Cardiac fibroblast (primary cell): ENCODE measurements around the gene ZNF682.
"Not testable (repeated sequence)": the region's sequence is repeated elsewhere in the genome, so short reads cannot be mapped to it uniquely, and the experiment has no call there.

Experiments used
- DNase-seq, 2 donors: peaks; one replicate each; pipeline versions ENCODE4 v3.0.0 to v3.0.0-alpha.2; 2010; ENCODE audit warnings: low read depth in 2 of 2
- H3K4me3 ChIP-seq, 2 donors: replicated peaks in 1 of 2; 1 replicate in 1 of 2; 2 replicates in 1 of 2; pipeline ENCODE4 v1.5.1; 2011; ENCODE audit warnings: low read depth in 2 of 2, low read length in 2 of 2, mild to moderate bottlenecking in 2 of 2, moderate library complexity in 1 of 2
- TF ChIP-seq, protein P1 (sequence below): IDR thresholded peaks from one replicate; pipeline ENCODE4 v1.5.1; 2011; ENCODE audit warnings: low read depth, mild to moderate bottlenecking, low read length, inconsistent platforms

Gene ZNF682

DNA sequence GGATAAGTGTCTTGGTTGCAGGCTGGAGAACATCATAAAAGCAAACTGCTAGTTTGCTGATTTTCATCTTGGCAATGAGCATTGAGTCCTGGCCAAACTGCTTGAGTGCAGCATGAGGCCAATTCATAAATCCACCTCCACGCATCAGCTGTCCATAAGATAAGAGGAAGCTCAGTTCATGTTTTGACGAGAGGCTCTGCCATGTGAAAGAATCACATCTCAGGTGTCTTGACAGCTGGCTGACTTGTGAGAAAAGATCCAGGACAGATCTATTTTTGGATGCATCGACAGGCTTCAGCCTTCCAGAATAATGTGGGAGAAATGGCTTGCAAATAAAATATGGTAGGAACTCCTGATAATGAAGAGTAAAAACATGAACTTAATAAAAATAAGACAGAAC, 5.4 kb upstream of the ZNF682 start:
- H3K4me3 ChIP-seq, result no peak overlapping the region
- no peak for DNase-seq
- TF ChIP-seq, protein P1, sequence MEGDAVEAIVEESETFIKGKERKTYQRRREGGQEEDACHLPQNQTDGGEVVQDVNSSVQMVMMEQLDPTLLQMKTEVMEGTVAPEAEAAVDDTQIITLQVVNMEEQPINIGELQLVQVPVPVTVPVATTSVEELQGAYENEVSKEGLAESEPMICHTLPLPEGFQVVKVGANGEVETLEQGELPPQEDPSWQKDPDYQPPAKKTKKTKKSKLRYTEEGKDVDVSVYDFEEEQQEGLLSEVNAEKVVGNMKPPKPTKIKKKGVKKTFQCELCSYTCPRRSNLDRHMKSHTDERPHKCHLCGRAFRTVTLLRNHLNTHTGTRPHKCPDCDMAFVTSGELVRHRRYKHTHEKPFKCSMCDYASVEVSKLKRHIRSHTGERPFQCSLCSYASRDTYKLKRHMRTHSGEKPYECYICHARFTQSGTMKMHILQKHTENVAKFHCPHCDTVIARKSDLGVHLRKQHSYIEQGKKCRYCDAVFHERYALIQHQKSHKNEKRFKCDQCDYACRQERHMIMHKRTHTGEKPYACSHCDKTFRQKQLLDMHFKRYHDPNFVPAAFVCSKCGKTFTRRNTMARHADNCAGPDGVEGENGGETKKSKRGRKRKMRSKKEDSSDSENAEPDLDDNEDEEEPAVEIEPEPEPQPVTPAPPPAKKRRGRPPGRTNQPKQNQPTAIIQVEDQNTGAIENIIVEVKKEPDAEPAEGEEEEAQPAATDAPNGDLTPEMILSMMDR, result no peak

DNA sequence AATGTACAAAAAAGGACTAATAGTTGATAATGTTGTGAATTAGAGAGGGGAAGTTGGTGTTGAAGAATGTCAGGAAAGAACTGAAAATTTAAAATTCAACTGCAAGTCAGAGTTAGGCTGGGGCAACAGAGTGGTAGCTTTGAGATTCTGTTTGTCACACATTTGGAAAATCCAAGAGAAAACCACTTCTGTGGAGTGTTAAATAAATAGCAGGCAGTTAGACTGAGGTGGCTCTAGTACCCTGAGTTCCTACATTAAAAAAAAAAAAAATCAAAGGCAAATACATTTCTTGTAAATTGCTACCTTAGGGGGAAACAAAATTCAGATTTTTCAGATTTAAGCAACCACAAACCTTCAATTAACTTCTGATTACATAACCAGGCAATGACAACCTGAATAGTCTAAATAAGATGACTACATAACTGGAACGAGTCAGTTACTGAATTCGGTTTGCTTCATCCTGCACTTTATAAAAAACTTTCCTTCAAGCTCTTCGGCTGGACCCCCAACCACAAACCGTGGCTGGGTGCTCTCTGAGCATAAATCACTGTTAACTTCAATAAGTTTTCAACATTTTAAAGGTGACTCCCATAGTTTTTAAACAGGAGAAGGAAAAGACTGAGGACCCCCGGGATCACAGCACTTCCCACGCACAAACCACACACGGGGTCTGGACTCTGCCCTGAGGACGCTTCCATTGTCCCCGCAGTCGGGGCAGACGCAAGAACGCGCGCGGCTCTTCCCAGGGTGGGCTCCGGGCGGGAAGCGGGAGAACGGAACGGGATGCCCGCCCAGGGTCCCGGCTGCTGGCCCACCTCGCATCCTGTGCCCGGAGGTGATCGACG, 725 bp downstream of the ZNF682 start:
- TF ChIP-seq, protein P1, result no peak
- peak overlapping the region; percentile 82 to 94 for H3K4me3 ChIP-seq
- DNase-seq, result peak; percentile 3 to 18

DNA sequence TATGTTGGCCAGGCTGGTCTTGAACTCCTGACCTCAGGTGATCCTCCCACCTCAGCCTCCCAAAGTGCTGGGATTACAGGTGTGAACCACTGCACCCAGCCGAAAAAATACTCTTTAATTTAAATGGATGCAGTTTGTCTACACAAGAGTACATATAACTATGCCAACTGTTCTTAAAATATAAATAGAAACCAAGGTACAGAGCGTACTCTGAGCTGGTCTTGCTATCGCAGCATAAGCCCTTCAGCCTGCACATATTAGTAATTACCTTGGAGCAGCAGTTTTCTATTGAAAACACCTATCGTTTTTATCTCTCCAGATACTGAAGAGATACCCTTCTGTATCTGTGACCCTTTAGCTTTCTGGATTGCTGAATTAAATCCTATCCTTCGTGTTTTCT, 3.4 kb downstream of the ZNF682 start:
- DNase-seq, result no peak
- H3K4me3 ChIP-seq, result no peak overlapping the region
- TF ChIP-seq, protein P1, result no peak

DNA sequence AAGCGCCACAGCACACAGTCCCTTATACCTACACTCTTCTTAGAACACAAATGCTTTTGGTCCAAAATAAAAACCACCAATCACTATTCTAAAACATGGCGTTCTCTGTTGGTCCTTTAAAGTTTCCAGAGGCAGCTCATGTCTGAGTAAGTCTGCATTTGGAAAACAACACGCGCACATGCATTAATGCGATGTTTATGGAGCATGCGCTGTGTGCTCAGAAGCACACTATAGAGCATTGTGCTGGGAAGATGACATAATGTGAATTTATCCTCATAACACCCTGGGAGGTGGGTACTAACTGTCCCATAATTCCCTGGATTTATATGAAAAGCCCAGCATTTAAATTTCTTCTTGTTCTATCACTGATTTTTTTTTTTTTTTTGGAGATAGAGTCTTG, 10.7 kb downstream of the ZNF682 start:
- TF ChIP-seq, protein P1, result no peak
- no peak overlapping the region for H3K4me3 ChIP-seq
- no peak for DNase-seq

DNA sequence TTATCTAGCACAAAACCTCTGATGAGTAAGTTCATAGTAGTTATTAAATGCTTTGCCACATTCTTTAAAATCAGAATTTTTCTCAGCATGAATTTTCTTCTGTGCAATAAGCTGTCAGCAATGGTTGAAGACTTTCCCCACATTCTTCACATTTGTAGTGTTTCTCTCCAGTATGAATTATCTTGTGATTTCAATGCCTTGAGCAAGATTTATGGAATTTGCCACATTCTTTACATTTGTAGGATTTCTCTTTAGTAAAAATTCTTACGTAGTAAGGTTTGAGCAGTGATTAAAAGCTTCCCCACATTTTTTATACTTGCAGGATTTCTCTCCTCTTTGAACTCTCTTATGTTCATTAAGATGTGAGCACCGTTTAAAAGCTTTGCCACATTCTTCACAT, 33.6 kb downstream of the ZNF682 start:
- H3K4me3 ChIP-seq, result no peak overlapping the region
- no peak for DNase-seq
- TF ChIP-seq, protein P1, result no peak

DNA sequence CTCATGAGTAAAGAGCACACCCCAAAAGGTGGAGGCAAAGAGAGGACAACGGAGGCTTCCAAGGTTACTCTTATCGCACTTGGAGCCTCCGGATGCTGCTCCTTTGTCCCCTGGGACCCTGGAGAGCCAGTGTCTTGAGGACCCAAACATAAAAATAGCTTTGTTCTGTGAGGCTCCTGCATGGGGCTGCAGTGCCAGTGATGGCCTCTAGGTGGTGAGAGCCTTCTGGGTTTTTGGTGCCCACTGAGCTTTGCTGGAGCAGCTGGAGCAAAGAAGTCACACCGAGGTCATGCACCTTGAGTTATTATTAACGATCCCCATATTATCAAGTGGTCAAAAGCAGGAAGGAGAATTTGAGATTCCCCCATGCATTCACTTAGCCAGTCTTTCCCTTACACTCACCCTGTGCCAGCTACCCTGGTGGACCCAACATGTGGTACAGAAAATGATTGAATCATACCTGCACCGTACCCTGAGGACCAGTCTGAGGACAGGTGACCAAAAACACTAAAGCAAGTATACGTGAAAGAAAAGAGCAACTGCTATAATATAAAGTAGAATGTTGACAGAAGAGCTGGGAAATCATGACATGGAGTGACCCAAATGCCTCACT, 41.5 kb downstream of the ZNF682 start:
- H3K4me3 ChIP-seq, result no peak overlapping the region
- DNase-seq, result peak in 1 of 2 donors; percentile 6
- TF ChIP-seq, protein P1, result peak; percentile 60

DNA sequence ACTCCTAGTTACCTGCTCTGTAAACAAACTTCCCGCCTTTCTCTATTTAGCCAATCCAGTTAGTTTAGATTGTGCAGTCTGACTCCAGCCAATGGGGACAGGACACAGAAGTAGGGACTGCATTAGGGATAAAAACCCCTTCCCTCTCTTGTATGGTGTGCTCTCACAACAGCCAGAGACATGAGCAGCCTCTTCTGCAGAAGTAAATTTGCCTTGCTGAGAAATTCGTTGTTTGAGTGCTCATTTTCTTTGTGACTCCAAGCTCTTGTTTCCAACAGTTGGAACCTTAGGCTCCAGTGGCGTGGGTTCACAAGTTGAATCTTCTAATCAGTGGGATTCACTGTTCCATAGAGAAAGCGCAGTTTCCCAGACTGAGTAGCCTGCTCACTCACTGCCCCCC, 72.4 kb downstream of the ZNF682 start:
- DNase-seq, result no peak
- TF ChIP-seq, protein P1, result no peak
- H3K4me3 ChIP-seq, result no peak overlapping the region

DNA sequence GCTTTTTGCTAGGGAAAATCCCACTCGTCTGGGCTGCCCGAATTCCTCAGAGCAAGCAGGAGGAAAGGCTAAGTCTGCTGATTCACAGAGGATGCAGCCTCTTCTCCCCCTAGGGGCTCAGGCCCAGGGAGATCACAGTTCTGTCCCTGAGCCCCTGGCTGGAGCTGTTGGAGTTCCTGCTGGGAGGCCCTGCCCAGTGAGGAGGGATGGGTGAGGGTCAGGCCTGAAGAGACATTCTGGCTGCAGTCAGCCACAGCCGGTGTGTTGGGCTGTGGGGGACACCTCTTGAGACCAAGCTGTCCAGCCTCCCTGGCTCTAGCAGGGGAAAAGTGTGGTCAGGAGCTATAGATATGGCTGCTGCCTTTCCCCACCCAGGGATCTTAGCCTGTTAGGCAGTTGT, 73.2 kb downstream of the ZNF682 start:
- not testable (repeated sequence) for H3K4me3 ChIP-seq, DNase-seq
